A673 (cell line): Measurements from ENCODE around the gene SCNM1.

Source experiments
- CTCF ChIP-seq: fragments of 300-800, 200-600 bp; sonication (generic); conservative IDR thresholded peaks from 2 replicates; pipeline ENCODE4 v1.5.1; 2017; ENCODE audit warnings: low read depth, mild to moderate bottlenecking, antibody characterized with exemption, low read length, moderate library complexity, mixed read lengths
- EZH2 ChIP-seq: fragments of 200-600 bp; sonication (generic); IDR thresholded peaks from 2 replicates; pipeline ENCODE4 v1.6.1; 2017; ENCODE audit warnings: borderline replicate concordance, low read depth, mild to moderate bottlenecking, mixed read lengths, antibody characterized with exemption, low read length; ENCODE audit not compliant: poor library complexity, severe bottlenecking

- no peak for TF ChIP-seq EZH2
- TF ChIP-seq CTCF, result peak; percentile 54
These were observed 9.9 kb downstream of the SCNM1 start, which contains the start of gene TMOD4 for GRCh38 chr1:151175863-151176262.
